Suprapubic skin (tissue), 4 donors: ENCODE measurements around the gene CDC20B. TPM values are rescaled to one million over a fixed set of nuclear protein-coding genes. Genes with fewer than 3 reads are reported as not detected.

Experiments
- DNase-seq, 2 donors: peaks; one replicate each; pipeline ENCODE4 v3.0.0-alpha.2; 2019; ENCODE audit warnings: low spot score in 2 of 2
- H3K27ac ChIP-seq: fragments of 200-600 bp; sonication (generic); one replicate; pipeline ENCODE4 v1.5.1; 2019
- H3K27me3 ChIP-seq: fragments of 200-600 bp; sonication (generic); one replicate; pipeline ENCODE4 v1.5.1; 2019
- H3K36me3 ChIP-seq: fragments of 200-600 bp; sonication (generic); one replicate; pipeline ENCODE4 v1.5.1; 2019
- H3K4me1 ChIP-seq: fragments of 200-600 bp; sonication (generic); one replicate; pipeline ENCODE4 v1.5.1; 2019
- H3K4me3 ChIP-seq: fragments of 200-600 bp; sonication (generic); one replicate; pipeline ENCODE4 v1.5.1; 2019; ENCODE audit warnings: mild to moderate bottlenecking
- H3K9me3 ChIP-seq: fragments of 200-600 bp; sonication (generic); one replicate; pipeline ENCODE4 v1.5.1; 2019
- EP300 ChIP-seq: sonication (generic); formaldehyde crosslinking; IDR thresholded peaks from one replicate; pipeline ENCODE4 v1.6.1; 2017; ENCODE audit warnings: antibody characterized with exemption
- POLR2A ChIP-seq, 2 donors: fragments of 450-650 bp; IDR thresholded peaks; one replicate each; pipeline ENCODE4 v1.6.1; 2017; ENCODE audit warnings: antibody characterized with exemption in 2 of 2, mild to moderate bottlenecking in 2 of 2, moderate library complexity in 2 of 2
- POLR2AphosphoS5 ChIP-seq, 3 donors: sonication (generic); formaldehyde crosslinking; IDR thresholded peaks; one replicate each; pipeline ENCODE4 v1.6.1; 2017; ENCODE audit warnings: antibody characterized with exemption in 3 of 3
- WGBS: methylation state at CpG from one replicate; pipeline ENCODE4 v1.1.5; 2018; 5-methylcytosine and 5-hydroxymethylcytosine counted together
- total RNA-seq, 4 donors: library from RNA; depleted of rRNA; stranded (reverse); fragments of >200 nt; gene quantifications; one replicate each; pipeline ENCODE4 v1.1.0, GENCODE V29; 2016
- TF ChIP-seq, protein P1 (sequence below), 2 donors: fragments of 200-600 bp in 1 of 2; fragments of 450-650 bp in 1 of 2; sonication (generic) in 1 of 2; IDR thresholded peaks; one replicate each; pipeline ENCODE4 v1.5.1; 2016 to 2019; ENCODE audit warnings: antibody characterized with exemption in 2 of 2, mild to moderate bottlenecking in 1 of 2, moderate library complexity in 1 of 2

Gene CDC20B
- total RNA-seq, 4 donors from 2014 or later: not detected

DNA sequence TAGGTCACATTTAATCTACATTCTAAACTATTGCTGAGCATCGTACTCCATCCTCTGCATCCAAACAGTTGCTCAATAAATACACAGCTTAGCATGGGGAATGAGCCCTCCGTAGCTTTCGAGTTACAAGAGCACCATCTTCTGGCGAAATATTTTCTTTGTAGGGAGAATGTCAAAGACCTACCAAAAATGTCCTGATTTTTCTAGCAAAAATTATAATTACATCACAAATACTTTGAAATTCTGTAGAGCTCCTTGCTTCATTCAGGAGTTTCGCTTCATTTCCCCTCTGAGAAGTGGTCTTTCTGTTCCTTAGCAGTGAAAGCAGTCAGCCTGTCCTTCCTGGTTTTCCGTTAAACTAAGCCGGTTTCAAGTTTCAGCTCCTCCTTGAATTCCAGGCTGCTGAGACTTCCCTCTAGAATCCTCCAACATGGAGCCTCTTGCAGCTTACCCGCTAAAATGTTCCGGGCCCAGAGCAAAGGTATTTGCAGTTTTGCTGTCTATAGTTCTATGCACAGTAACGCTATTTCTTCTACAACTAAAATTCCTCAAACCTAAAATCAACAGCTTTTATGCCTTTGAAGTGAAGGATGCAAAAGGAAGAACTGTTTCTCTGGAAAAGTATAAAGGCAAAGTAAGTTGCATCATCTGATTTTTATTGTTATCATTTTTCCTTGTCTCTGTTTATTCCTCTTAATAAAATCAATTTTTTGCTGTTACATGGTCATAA lies 13.0 kb downstream of the CDC20B start, which contains the start of gene GPX8:
Gene GPX8, plus strand, starts transcription at position 409 of the 730 bp plus-strand sequence. Its CDS starts 22 bp downstream, at position 431.
- 7% methylated on average over 10 of the region's 10 CpGs for WGBS
- TF ChIP-seq, protein P1, sequence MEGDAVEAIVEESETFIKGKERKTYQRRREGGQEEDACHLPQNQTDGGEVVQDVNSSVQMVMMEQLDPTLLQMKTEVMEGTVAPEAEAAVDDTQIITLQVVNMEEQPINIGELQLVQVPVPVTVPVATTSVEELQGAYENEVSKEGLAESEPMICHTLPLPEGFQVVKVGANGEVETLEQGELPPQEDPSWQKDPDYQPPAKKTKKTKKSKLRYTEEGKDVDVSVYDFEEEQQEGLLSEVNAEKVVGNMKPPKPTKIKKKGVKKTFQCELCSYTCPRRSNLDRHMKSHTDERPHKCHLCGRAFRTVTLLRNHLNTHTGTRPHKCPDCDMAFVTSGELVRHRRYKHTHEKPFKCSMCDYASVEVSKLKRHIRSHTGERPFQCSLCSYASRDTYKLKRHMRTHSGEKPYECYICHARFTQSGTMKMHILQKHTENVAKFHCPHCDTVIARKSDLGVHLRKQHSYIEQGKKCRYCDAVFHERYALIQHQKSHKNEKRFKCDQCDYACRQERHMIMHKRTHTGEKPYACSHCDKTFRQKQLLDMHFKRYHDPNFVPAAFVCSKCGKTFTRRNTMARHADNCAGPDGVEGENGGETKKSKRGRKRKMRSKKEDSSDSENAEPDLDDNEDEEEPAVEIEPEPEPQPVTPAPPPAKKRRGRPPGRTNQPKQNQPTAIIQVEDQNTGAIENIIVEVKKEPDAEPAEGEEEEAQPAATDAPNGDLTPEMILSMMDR (IDR thresholded peaks at IDR 0.05): peak; percentile 27 to 32
- TF ChIP-seq EP300: no peak
- no peak for TF ChIP-seq POLR2AphosphoS5 (IDR thresholded peaks at IDR 0.05)
- H3K4me3 ChIP-seq: peak within 1 kb of the TSS; percentile 46

GRCh38 chr5:55154873-55155272 lies 18.1 kb downstream of the CDC20B start:
- 29% methylated on average over 3 of the region's 3 CpGs for WGBS
- Histone ChIP-seq H3K4me1 (peaks cover 7% of the 10 kb centered on the region), H3K27ac (no peak overlapping the region), H3K36me3 (no peaks in the 10 kb centered on the region), H3K4me3 (no peak overlapping the region), H3K9me3 (no peaks in the 10 kb centered on the region), H3K27me3 (peaks cover 7% of the 10 kb centered on the region)
- DNase-seq: no peak
- TF ChIP-seq EP300 (no peak), POLR2AphosphoS5 (IDR thresholded peaks at IDR 0.05) (no peak), POLR2A (IDR thresholded peaks at IDR 0.05) (no peak)
- TF ChIP-seq, protein P1 (IDR thresholded peaks at IDR 0.05): no peak

More for the DNA sequence above, 13.0 kb downstream of the CDC20B start, which contains the start of gene GPX8:
- peak within 1 kb of the TSS; percentile 45 for H3K27ac ChIP-seq
- H3K27me3 ChIP-seq: no peaks in the 10 kb centered on the region
- no peak for DNase-seq
- no peaks in the 10 kb centered on the region for H3K9me3 ChIP-seq
- peaks cover 10% of the 10 kb centered on the region for H3K4me1 ChIP-seq
- no peaks in the 10 kb centered on the region for H3K36me3 ChIP-seq

DNA sequence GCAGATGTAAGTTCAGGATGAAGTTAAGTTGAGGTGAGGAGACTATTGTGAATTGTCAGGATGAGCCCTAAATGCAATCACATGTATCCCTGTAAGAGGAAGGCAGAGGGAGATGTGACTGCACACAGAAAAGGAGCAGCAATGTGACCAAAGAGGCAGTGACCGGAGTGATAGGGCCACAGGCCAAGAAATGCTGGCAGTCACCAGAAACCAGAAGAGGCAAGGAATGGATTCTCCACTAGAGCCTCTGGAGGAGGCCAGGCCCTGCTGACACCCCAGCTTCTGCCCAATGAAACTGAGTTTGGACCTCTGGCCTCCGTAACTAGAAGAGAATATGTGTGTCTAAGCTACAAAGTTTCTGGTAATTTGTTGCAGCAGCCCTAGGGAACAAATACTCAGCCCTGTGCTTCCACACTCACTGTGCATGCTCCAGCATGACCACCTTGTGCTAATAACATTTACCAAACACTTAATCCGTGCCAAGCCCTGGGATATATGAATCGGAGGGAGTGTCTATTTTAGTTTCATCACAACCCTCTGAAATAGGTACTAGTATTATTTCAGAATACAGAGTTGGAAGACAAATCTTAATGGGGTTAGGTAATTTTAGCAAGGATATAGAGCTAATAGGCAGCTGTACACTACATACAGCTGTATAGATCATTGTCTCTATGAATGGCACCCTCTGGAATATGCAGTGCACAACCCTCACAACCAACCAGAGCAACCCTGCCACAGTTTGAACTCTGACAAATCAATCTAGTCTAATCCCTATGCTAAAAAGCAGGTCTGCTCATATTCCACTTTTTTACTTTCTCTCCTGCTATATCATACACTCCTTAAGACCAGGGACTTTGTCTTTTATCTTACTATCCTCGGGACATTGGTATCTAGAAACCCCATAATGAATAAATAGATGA lies 20.8 kb downstream of the CDC20B start:
- no peaks in the 10 kb centered on the region for H3K9me3 ChIP-seq
- H3K36me3 ChIP-seq: no peaks in the 10 kb centered on the region
- DNase-seq: no peak
- peak overlapping the region; percentile 34 for H3K27ac ChIP-seq
- TF ChIP-seq POLR2A (IDR thresholded peaks at IDR 0.05) (no peak), EP300 (no peak), POLR2AphosphoS5 (IDR thresholded peaks at IDR 0.05) (no peak)
- TF ChIP-seq, protein P1 (IDR thresholded peaks at IDR 0.05): no peak
- peaks cover 7% of the 10 kb centered on the region for H3K27me3 ChIP-seq
- 35% methylated on average over 5 of the region's 5 CpGs for WGBS
- peaks cover 5% of the 10 kb centered on the region for H3K4me1 ChIP-seq
- H3K4me3 ChIP-seq: no peak overlapping the region

DNA sequence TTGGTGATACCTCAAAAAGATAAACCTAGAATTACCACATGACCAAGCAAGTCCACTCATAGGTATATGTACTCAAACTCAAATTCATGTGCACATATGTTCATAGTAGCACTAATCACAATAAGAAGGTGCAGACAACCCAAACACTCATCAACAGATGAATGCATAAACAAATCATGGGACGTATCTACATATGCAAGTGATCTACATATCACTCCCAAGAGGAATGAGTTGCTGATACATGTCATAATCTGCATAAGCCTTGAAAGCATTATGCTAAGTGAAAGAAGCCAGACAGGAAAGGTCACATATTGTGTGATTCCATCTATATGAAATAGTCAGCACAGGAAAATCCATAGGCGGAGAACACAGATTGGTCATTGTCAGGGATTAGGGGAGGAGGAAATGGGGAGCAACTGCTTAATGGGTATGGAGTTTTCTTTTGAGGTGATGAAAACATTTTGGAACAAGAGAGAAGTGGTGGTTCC lies 23.6 kb downstream of the CDC20B start:
- no peak overlapping the region for H3K27ac ChIP-seq
- WGBS: 48% methylated on average over 2 of the region's 2 CpGs
- H3K27me3 ChIP-seq: peaks cover 13% of the 10 kb centered on the region
- H3K4me1 ChIP-seq: peaks cover 5% of the 10 kb centered on the region
- H3K36me3 ChIP-seq: no peaks in the 10 kb centered on the region
- TF ChIP-seq EP300 (no peak), POLR2AphosphoS5 (IDR thresholded peaks at IDR 0.05) (no peak), POLR2A (IDR thresholded peaks at IDR 0.05) (no peak)
- TF ChIP-seq, protein P1 (IDR thresholded peaks at IDR 0.05): no peak
- no peaks in the 10 kb centered on the region for H3K9me3 ChIP-seq
- no peak for DNase-seq
- H3K4me3 ChIP-seq: no peak overlapping the region
